Liver (tissue), 3 donors: Measurements from ENCODE around the gene ZNHIT6.

Experiments used
- ATF3 ChIP-seq: IDR thresholded peaks from 2 replicates; pipeline ENCODE4 v1.6.1; 2016; ENCODE audit warnings: antibody characterized with exemption
- CTCF ChIP-seq: fragments of 150-350 bp; IDR thresholded peaks from 2 replicates; pipeline ENCODE4 v1.5.1; 2017; ENCODE audit warnings: improper control_type of control experiment, low read depth, low read length; ENCODE audit not compliant: missing input control
- EGR1 ChIP-seq, 2 donors: IDR thresholded peaks; 2 replicates each; pipeline ENCODE4 v1.6.1; 2016 to 2018; ENCODE audit warnings: antibody characterized with exemption in 2 of 2, low read depth in 2 of 2
- FOXA1 ChIP-seq: IDR thresholded peaks from 2 replicates; pipeline ENCODE4 v1.6.1; 2016; ENCODE audit warnings: antibody characterized with exemption
- FOXA2 ChIP-seq: IDR thresholded peaks from 2 replicates; pipeline ENCODE4 v1.6.1; 2016; ENCODE audit warnings: antibody characterized with exemption
- GABPA ChIP-seq, 2 donors: IDR thresholded peaks in 1 of 2; conservative IDR thresholded peaks in 1 of 2; 2 replicates each; pipeline ENCODE4 v1.6.1; 2016; ENCODE audit warnings: antibody characterized with exemption in 2 of 2, mild to moderate bottlenecking in 1 of 2, moderate library complexity in 1 of 2
- MAX ChIP-seq: IDR thresholded peaks from 2 replicates; pipeline ENCODE4 v1.6.1; 2016; ENCODE audit warnings: antibody characterized with exemption
- RXRA ChIP-seq, 2 donors: IDR thresholded peaks; 2 replicates each; pipeline ENCODE4 v1.6.1; 2017 to 2018; ENCODE audit warnings: antibody characterized with exemption in 2 of 2, mild to moderate bottlenecking in 1 of 2
- SP1 ChIP-seq: IDR thresholded peaks from 2 replicates; pipeline ENCODE4 v1.6.1; 2018; ENCODE audit warnings: antibody characterized with exemption, mild to moderate bottlenecking
- TAF1 ChIP-seq: conservative IDR thresholded peaks from 2 replicates; pipeline ENCODE4 v1.6.1; 2016; ENCODE audit warnings: antibody characterized with exemption, mild to moderate bottlenecking
- ZBTB33 ChIP-seq: IDR thresholded peaks from 2 replicates; pipeline ENCODE4 v1.6.1; 2016; ENCODE audit warnings: antibody characterized with exemption
- donor health status: healthy.
- donor health status: healthy.

GRCh38 chr1:85678193-85678592 is 30.0 kb downstream of the ZNHIT6 start:
- no peak for TF ChIP-seq MAX
- TF ChIP-seq CTCF = no peak
- no peak for TF ChIP-seq RXRA (IDR thresholded peaks at IDR 0.05)
- TF ChIP-seq ATF3 = no peak
- TF ChIP-seq EGR1 (IDR thresholded peaks at IDR 0.05; ENCODE audit: low read depth in 2 of 2) = no peak
- no peak for TF ChIP-seq TAF1
- no peak for TF ChIP-seq FOXA1
- no peak for TF ChIP-seq FOXA2
- TF ChIP-seq ZBTB33 = no peak
- no peak for TF ChIP-seq SP1
- no peak for TF ChIP-seq GABPA (IDR thresholded peaks at IDR 0.05 in 1 of 2, conservative IDR thresholded peaks at IDR 0.05 in 1 of 2)
